HepG2 (cell line): ENCODE results near the gene COG5. TPM values are rescaled to one million over a fixed set of nuclear protein-coding genes. Genes with fewer than 3 reads are reported as not detected.

Experiments used
- ATAC-seq: fragments of 200-7000 bp; cut with Tn5 transposase; 3 replicates; pipeline ENCODE4 v1.9.1; 2020; ENCODE audit warnings: mild to moderate bottlenecking, moderate library complexity
- BruUV-seq: library from RNA; stranded (reverse); fragments of 400-500 nt; replicated peaks from 2 replicates; lab custom pipeline; 2021; lab: Mats Ljungman, UMichigan
- CTCF ChIA-PET: fragments of 300-600 bp; formaldehyde crosslinking; extraction: SDS; loops from one replicate; lab custom pipeline; 2021; ENCODE audit warnings: low total read pairs, inconsistent platforms, low intra/inter-chr PET ratio; lab: Yijun Ruan, JAX
- POLR2A ChIA-PET: fragments of 350-600 bp; sonication (Branson Sonifier 250); formaldehyde crosslinking; loops from one replicate; lab custom pipeline; 2020; ENCODE audit warnings: antibody characterized with exemption, inconsistent platforms; lab: Yijun Ruan, JAX
- DNase-seq: peaks from one replicate; pipeline ENCODE4 v3.0.0-alpha.2; 2015; ENCODE audit warnings: low spot score
- FAIRE-seq: peaks from 3 replicates; lab custom pipeline; 2011; peaks lifted over from hg19 to GRCh38; lab: Jason Lieb, UNC
- H2AFZ ChIP-seq: one replicate; pipeline ENCODE4 v1.6.1; 2011; ENCODE audit warnings: low read length, inconsistent platforms
- H3K27ac ChIP-seq: fragments of 300-600 bp; 3 replicates; pipeline ENCODE4 v1.8.0; 2011; ENCODE audit warnings: mixed run types, mild to moderate bottlenecking, mixed read lengths, low read length, inconsistent platforms; ENCODE audit not compliant: insufficient read depth; ENCODE audit errors: extremely low read length
- H3K27me3 ChIP-seq, 2 experiments: fragments of 200-600 bp in 1 of 2; 2 replicates in 1 of 2; 3 replicates in 1 of 2; pipeline versions ENCODE4 v1.6.0 to v1.8.0; 2011; ENCODE audit warnings: low read length in 2 of 2, mild to moderate bottlenecking in 2 of 2, moderate library complexity in 2 of 2, inconsistent platforms in 1 of 2; ENCODE audit not compliant: insufficient read depth in 2 of 2, control insufficient read depth in 1 of 2
- H3K36me3 ChIP-seq, 2 experiments: fragments of 200-600 bp in 1 of 2; replicated peaks in 1 of 2; 2 replicates in 1 of 2; 3 replicates in 1 of 2; pipeline versions ENCODE4 v1.5.1 to v1.8.0; 2011; ENCODE audit warnings: low read length in 2 of 2, inconsistent platforms in 1 of 2; ENCODE audit not compliant: insufficient read depth in 2 of 2, control insufficient read depth in 1 of 2
- H3K4me1 ChIP-seq: 2 replicates; pipeline ENCODE4 v1.5.1; 2012; ENCODE audit warnings: low read length, inconsistent platforms; ENCODE audit not compliant: insufficient read depth
- H3K4me2 ChIP-seq: 2 replicates; pipeline ENCODE4 v1.6.0; 2011; ENCODE audit warnings: low read depth, low read length, inconsistent platforms
- H3K4me3 ChIP-seq, 3 experiments: fragments of 200-600 bp in 1 of 3; sonication (generic), shearing (Covaris generic) in 1 of 3; replicated peaks in 1 of 3; 2 replicates each; pipeline ENCODE4 v1.5.1; 2011 to 2016; ENCODE audit warnings: low read length in 3 of 3, inconsistent platforms in 2 of 3, low read depth in 2 of 3, mild to moderate bottlenecking in 2 of 3, control low read depth in 1 of 3, mixed read lengths in 1 of 3; ENCODE audit not compliant: insufficient read depth in 1 of 3
- H3K79me2 ChIP-seq: one replicate; pipeline ENCODE4 v1.6.1; 2011; ENCODE audit warnings: low read length, inconsistent platforms; ENCODE audit not compliant: insufficient read depth
- H3K9ac ChIP-seq: 2 replicates; pipeline ENCODE4 v1.6.0; 2011; ENCODE audit warnings: mild to moderate bottlenecking, low read depth, low read length, inconsistent platforms; ENCODE audit not compliant: insufficient read depth
- H3K9me3 ChIP-seq: 2 replicates; pipeline ENCODE4 v1.5.1; 2012; ENCODE audit warnings: mild to moderate bottlenecking, low read length
- H4K20me1 ChIP-seq: 2 replicates; pipeline ENCODE4 v1.6.0; 2011; ENCODE audit warnings: inconsistent platforms, mild to moderate bottlenecking, low read length, moderate library complexity; ENCODE audit not compliant: insufficient read depth
- CBFB ChIP-seq: sonication (generic); formaldehyde crosslinking; IDR thresholded peaks from 2 replicates; pipeline ENCODE4 v1.4.0; 2020; ENCODE audit warnings: missing genetic modification reagents
- DMAP1 ChIP-seq: IDR thresholded peaks from 2 replicates; pipeline ENCODE4 v1.6.1; 2016
- NR1H2 ChIP-seq: sonication (generic); formaldehyde crosslinking; IDR thresholded peaks from 2 replicates; pipeline ENCODE4 v1.8.1; 2022; ENCODE audit warnings: low read depth, missing genetic modification reagents, borderline replicate concordance
- NR3C1 ChIP-seq: sonication (generic); formaldehyde crosslinking; IDR thresholded peaks from 2 replicates; pipeline ENCODE4 v1.4.0; 2020; ENCODE audit warnings: missing genetic modification reagents
- RFX5 ChIP-seq: IDR thresholded peaks from 2 replicates; pipeline ENCODE4 v1.6.1; 2011; ENCODE audit warnings: low read depth, low read length, improper control_type of control experiment
- SRSF4 ChIP-seq: fragments of 200-400 bp; formaldehyde crosslinking; IDR thresholded peaks from one replicate; pipeline ENCODE4 v1.6.1; 2018; ENCODE audit warnings: mild to moderate bottlenecking, low read depth, low read length, moderate library complexity; ENCODE audit not compliant: poor library complexity, severe bottlenecking
- ZNF292 ChIP-seq: sonication (generic); formaldehyde crosslinking; IDR thresholded peaks from 2 replicates; pipeline ENCODE4 v1.8.1; 2022; ENCODE audit warnings: mild to moderate bottlenecking, low read depth, missing genetic modification reagents, borderline replicate concordance
- ZNF460 ChIP-seq: sonication (generic); formaldehyde crosslinking; IDR thresholded peaks from 2 replicates; pipeline ENCODE4 v1.5.1; 2020; ENCODE audit warnings: missing genetic modification reagents, mild to moderate bottlenecking, borderline replicate concordance
- ZNF589 ChIP-seq: sonication (generic); formaldehyde crosslinking; conservative IDR thresholded peaks from 2 replicates; pipeline ENCODE4 v1.8.0; 2022; ENCODE audit warnings: mild to moderate bottlenecking, moderate library complexity, missing genetic modification reagents
- ZSCAN25 ChIP-seq: sonication (generic); formaldehyde crosslinking; IDR thresholded peaks from 2 replicates; pipeline ENCODE4 v1.8.0; 2022; ENCODE audit warnings: mild to moderate bottlenecking, missing genetic modification reagents
- WGBS: methylation state at CpG from one replicate; pipeline ENCODE4 v1.1.6; 2017; ENCODE audit warnings: low lambda C conversion rate; 5-methylcytosine and 5-hydroxymethylcytosine counted together
- in situ Hi-C: cut with HindIII; loops from 2 replicates; pipeline ENCODE4 v1.10.0; 2017; ENCODE audit warnings: low pct_unique_long_range_greater_than_20kb; ENCODE audit not compliant: extremely low pct_ligation_motif_present
- intact Hi-C: fragments of 100-400 bp; cut with micrococcal nuclease; formaldehyde crosslinking; loops from one replicate; pipeline ENCODE4 v1.10.0; 2022; ENCODE audit not compliant: unreplicated experiment
- polyA plus RNA-seq, 8 experiments: library from polyadenylated mRNA; depleted of rRNA in 3 of 8; stranded (reverse) in 7 of 8; unstranded in 1 of 8; fragments of >200 nt; fragmentation: Illumina TruSeq in 4 of 8; extraction: Trizol in 4 of 8; gene quantifications; 2 replicates each; pipeline versions ENCODE4 v1.2.1 to v1.2.3, GENCODE V29; 2011 to 2016; ENCODE audit warnings: low read depth in 4 of 8, missing spikeins in 1 of 8, mixed read lengths in 1 of 8; ENCODE audit not compliant: insufficient read depth in 1 of 8
- total RNA-seq, 5 experiments: library from RNA; depleted of rRNA; stranded (reverse); fragments of >200 nt; fragmentation: Illumina TruSeq; extraction: Trizol; gene quantifications; 2 replicates each; pipeline ENCODE4 v1.2.3, GENCODE V29; 2016; ENCODE audit warnings: low read depth in 1 of 5
- TF ChIP-seq, protein P1 (sequence below): sonication (generic); formaldehyde crosslinking; IDR thresholded peaks from 2 replicates; pipeline ENCODE4 v1.4.0; 2020; ENCODE audit warnings: missing genetic modification reagents
- TF ChIP-seq, protein P2 (sequence below): sonication (generic); formaldehyde crosslinking; IDR thresholded peaks from 2 replicates; pipeline ENCODE4 v1.5.1; 2020; ENCODE audit warnings: mild to moderate bottlenecking, missing genetic modification reagents
- TF ChIP-seq, protein P3 (sequence below): sonication (generic); formaldehyde crosslinking; IDR thresholded peaks from 2 replicates; pipeline ENCODE4 v1.4.0; 2020; ENCODE audit warnings: missing genetic modification reagents, borderline replicate concordance

The COG5 gene
- total and polyA plus RNA-seq, 2 of the 13 experiments (the other 11 are each of a cell fraction or from before 2014, with no cell fraction given) = 20.4 to 31.3 TPM

DNA sequence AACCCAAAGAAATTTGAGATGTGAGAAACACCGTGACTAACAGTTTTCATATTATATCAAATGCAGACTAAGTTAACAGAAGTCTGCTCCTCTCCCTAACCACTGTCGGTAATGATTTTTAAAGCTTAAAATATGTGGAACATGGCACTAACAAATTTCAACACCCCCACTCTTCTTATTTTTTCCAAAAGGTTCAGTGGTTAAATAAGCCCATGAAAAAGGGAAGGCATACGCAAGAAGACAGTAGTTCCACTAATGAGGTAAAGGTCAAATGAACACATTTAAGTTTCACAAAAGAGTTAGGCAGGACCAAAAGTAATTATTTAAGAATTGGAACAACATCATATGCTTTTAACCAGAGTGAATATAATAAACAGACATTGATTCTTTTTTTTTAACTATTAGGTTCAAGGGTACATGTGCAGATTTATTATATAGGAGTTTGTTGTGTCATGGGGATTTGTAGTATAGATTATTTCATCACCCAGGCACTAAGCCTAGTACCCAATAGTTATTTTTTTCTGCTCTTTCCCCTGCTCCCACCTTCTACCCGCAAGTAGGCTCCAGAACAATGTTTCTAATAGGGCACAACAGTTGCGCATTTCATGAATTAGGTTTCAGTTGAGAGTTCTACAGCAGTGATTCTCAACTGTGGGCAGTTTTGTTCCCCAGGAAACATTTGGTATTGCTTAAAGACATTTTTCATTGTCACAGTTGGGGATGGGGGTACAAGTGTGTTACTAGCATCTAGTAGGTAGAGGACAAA lies 315.0 kb downstream of the COG5 start:
- 98% methylated on average over 5 of the region's 5 CpGs for WGBS
- Histone ChIP-seq H4K20me1 (no peaks in the 10 kb centered on the region), H3K36me3 (peaks cover 0 to 10% of the 10 kb centered on the region in 2 experiments; a peak in 3 of 5 replicates), H3K27me3 (no peaks in the 10 kb centered on the region), H3K79me2 (no peaks in the 10 kb centered on the region), H3K9ac (no peak overlapping the region), H3K4me3 (no peak overlapping the region), H2AFZ (no peak overlapping the region), H3K4me2 (no peak overlapping the region), H3K27ac (no peak overlapping the region), H3K9me3 (no peaks in the 10 kb centered on the region), H3K4me1 (peaks cover 9% of the 10 kb centered on the region; the same call in 1 of the 2 replicates)
- ChIA-PET CTCF (no interaction called here), POLR2A (no interaction called here)
- ATAC-seq (no peak), FAIRE-seq (no peak), DNase-seq (no peak)
- intact Hi-C loops (no loop called here), in situ Hi-C loops (no loop called here)
- BruUV-seq = no TSS peak
- TF ChIP-seq CBFB (CRISPR knock-in tag) (no peak), SRSF4 (no peak), ZSCAN25 (CRISPR knock-in tag) (no peak), RFX5 (no peak), ZNF292 (CRISPR knock-in tag) (no peak), NR1H2 (CRISPR knock-in tag) (no peak), ZNF460 (CRISPR knock-in tag) (no peak), NR3C1 (CRISPR knock-in tag) (no peak), ZNF589 (CRISPR knock-in tag) (no peak), DMAP1 (no peak)
- TF ChIP-seq, protein P1, sequence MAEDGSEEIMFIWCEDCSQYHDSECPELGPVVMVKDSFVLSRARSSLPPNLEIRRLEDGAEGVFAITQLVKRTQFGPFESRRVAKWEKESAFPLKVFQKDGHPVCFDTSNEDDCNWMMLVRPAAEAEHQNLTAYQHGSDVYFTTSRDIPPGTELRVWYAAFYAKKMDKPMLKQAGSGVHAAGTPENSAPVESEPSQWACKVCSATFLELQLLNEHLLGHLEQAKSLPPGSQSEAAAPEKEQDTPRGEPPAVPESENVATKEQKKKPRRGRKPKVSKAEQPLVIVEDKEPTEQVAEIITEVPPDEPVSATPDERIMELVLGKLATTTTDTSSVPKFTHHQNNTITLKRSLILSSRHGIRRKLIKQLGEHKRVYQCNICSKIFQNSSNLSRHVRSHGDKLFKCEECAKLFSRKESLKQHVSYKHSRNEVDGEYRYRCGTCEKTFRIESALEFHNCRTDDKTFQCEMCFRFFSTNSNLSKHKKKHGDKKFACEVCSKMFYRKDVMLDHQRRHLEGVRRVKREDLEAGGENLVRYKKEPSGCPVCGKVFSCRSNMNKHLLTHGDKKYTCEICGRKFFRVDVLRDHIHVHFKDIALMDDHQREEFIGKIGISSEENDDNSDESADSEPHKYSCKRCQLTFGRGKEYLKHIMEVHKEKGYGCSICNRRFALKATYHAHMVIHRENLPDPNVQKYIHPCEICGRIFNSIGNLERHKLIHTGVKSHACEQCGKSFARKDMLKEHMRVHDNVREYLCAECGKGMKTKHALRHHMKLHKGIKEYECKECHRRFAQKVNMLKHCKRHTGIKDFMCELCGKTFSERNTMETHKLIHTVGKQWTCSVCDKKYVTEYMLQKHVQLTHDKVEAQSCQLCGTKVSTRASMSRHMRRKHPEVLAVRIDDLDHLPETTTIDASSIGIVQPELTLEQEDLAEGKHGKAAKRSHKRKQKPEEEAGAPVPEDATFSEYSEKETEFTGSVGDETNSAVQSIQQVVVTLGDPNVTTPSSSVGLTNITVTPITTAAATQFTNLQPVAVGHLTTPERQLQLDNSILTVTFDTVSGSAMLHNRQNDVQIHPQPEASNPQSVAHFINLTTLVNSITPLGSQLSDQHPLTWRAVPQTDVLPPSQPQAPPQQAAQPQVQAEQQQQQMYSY = no peak
- TF ChIP-seq, protein P2, sequence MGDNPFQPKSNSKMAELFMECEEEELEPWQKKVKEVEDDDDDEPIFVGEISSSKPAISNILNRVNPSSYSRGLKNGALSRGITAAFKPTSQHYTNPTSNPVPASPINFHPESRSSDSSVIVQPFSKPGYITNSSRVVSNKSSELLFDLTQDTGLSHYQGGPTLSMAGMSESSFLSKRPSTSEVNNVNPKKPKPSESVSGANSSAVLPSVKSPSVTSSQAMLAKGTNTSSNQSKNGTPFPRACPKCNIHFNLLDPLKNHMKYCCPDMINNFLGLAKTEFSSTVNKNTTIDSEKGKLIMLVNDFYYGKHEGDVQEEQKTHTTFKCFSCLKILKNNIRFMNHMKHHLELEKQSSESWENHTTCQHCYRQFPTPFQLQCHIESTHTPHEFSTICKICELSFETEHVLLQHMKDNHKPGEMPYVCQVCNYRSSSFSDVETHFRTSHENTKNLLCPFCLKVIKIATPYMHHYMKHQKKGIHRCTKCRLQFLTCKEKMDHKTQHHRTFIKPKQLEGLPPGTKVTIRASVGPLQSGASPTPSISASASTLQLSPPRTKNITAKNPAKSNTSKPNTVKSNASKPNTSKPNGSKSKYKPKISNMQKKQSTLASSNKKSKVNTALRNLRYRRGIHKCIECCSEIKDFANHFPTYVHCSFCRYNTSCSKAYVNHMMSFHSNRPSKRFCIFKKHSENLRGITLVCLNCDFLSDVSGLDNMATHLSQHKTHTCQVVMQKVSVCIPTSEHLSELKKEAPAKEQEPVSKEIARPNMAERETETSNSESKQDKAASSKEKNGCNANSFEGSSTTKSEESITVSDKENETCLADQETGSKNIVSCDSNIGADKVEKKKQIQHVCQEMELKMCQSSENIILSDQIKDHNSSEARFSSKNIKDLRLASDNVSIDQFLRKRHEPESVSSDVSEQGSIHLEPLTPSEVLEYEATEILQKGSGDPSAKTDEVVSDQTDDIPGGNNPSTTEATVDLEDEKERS (CRISPR knock-in tag) = no peak
- TF ChIP-seq, protein P3, sequence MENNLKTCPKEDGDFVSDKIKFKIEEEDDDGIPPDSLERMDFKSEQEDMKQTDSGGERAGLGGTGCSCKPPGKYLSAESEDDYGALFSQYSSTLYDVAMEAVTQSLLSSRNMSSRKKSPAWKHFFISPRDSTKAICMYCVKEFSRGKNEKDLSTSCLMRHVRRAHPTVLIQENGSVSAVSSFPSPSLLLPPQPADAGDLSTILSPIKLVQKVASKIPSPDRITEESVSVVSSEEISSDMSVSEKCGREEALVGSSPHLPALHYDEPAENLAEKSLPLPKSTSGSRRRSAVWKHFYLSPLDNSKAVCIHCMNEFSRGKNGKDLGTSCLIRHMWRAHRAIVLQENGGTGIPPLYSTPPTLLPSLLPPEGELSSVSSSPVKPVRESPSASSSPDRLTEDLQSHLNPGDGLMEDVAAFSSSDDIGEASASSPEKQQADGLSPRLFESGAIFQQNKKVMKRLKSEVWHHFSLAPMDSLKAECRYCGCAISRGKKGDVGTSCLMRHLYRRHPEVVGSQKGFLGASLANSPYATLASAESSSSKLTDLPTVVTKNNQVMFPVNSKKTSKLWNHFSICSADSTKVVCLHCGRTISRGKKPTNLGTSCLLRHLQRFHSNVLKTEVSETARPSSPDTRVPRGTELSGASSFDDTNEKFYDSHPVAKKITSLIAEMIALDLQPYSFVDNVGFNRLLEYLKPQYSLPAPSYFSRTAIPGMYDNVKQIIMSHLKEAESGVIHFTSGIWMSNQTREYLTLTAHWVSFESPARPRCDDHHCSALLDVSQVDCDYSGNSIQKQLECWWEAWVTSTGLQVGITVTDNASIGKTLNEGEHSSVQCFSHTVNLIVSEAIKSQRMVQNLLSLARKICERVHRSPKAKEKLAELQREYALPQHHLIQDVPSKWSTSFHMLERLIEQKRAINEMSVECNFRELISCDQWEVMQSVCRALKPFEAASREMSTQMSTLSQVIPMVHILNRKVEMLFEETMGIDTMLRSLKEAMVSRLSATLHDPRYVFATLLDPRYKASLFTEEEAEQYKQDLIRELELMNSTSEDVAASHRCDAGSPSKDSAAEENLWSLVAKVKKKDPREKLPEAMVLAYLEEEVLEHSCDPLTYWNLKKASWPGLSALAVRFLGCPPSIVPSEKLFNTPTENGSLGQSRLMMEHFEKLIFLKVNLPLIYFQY = no peak
